Endothelial cell of umbilical vein (primary cell): ENCODE measurements around the gene RAMP1.

Source experiments
- EZH2 ChIP-seq: IDR thresholded peaks from 2 replicates; pipeline ENCODE4 v1.6.1; 2012; ENCODE audit warnings: borderline replicate concordance, low read depth, mild to moderate bottlenecking, moderate library complexity, low read length, inconsistent platforms; ENCODE audit not compliant: severe bottlenecking
- FOS ChIP-seq: IDR thresholded peaks from 2 replicates; pipeline ENCODE4 v1.6.1; 2011; ENCODE audit warnings: mild to moderate bottlenecking, low read length, moderate library complexity, borderline replicate concordance; ENCODE audit not compliant: insufficient read depth
- GATA2 ChIP-seq: IDR thresholded peaks from 2 replicates; pipeline ENCODE4 v1.7.0; 2011; ENCODE audit warnings: low read depth, mild to moderate bottlenecking, moderate library complexity, mixed read lengths, low read length; ENCODE audit not compliant: insufficient read length, insufficient read depth
- JUN ChIP-seq: IDR thresholded peaks from 2 replicates; pipeline ENCODE4 v1.6.1; 2011; ENCODE audit warnings: borderline replicate concordance, low read depth; ENCODE audit not compliant: insufficient read length, insufficient read depth
- MYC ChIP-seq: IDR thresholded peaks from one replicate; pipeline ENCODE4 v1.6.1; 2011; ENCODE audit warnings: mild to moderate bottlenecking, low read depth, low read length
- POLR2A ChIP-seq: IDR thresholded peaks from 2 replicates; pipeline ENCODE4 v1.6.1; 2012; ENCODE audit warnings: low read depth, mild to moderate bottlenecking, control low read depth, low read length
- POLR2AphosphoS5 ChIP-seq: IDR thresholded peaks from 2 replicates; pipeline ENCODE4 v1.6.1; 2012; ENCODE audit warnings: low read depth, mild to moderate bottlenecking, control low read depth, low read length, moderate library complexity; ENCODE audit not compliant: insufficient read depth
- TF ChIP-seq, protein P1 (sequence below), 2 donors: IDR thresholded peaks; 1 replicate in 1 of 2; 2 replicates in 1 of 2; pipeline ENCODE4 v1.5.1; 2011; ENCODE audit warnings: low read length in 2 of 2, mild to moderate bottlenecking in 2 of 2, moderate library complexity in 2 of 2, control low read depth in 1 of 2, inconsistent platforms in 1 of 2, low read depth in 1 of 2; ENCODE audit not compliant: insufficient read depth in 1 of 2; ENCODE audit errors: extremely low read depth in 1 of 2
- TF ChIP-seq, protein P2 (sequence below): IDR thresholded peaks from 2 replicates; pipeline ENCODE4 v1.6.1; 2011; ENCODE audit not compliant: insufficient read depth, insufficient read length

DNA sequence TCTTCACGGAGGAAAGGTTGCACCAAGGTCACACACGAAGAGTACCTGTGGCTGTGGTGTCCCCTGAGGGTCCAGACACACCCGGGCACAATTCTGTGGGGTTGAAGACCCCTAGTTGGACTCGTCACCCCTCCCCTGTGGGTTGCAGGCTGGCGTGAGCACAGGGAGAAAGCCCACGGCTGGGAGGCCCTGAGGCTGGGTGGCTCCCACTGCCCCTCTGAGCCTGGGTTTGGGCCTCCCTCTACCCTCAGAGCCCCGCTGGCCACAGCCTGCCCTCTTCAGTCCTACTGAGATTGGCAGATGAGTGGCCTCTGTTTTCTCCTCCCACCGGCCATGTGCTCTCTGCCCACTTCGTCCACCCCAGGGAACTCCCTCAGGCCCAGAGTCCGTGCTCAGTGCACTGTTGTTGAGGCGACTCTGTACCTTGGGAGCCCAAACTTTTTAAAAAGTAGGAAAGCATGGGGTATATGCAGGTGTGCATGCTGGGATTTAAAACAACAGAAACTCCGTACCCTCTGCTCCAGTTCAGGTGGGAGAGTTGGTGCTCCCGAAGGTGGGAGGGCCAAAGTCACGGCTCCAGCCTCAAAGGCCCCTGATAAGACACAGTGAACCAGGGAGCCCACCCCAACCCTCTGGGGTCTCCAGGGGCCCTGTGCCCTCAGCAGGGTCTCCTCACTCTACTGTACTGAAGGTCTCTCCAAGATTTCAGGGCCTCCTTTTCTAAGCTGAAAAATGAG lies 19.1 kb downstream of the RAMP1 start:
- TF ChIP-seq POLR2A (no peak), EZH2 (no peak), POLR2AphosphoS5 (no peak), JUN (no peak), GATA2 (no peak), FOS (no peak), MYC (no peak)
- TF ChIP-seq, protein P1, sequence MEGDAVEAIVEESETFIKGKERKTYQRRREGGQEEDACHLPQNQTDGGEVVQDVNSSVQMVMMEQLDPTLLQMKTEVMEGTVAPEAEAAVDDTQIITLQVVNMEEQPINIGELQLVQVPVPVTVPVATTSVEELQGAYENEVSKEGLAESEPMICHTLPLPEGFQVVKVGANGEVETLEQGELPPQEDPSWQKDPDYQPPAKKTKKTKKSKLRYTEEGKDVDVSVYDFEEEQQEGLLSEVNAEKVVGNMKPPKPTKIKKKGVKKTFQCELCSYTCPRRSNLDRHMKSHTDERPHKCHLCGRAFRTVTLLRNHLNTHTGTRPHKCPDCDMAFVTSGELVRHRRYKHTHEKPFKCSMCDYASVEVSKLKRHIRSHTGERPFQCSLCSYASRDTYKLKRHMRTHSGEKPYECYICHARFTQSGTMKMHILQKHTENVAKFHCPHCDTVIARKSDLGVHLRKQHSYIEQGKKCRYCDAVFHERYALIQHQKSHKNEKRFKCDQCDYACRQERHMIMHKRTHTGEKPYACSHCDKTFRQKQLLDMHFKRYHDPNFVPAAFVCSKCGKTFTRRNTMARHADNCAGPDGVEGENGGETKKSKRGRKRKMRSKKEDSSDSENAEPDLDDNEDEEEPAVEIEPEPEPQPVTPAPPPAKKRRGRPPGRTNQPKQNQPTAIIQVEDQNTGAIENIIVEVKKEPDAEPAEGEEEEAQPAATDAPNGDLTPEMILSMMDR (IDR thresholded peaks at IDR 0.05; ENCODE audit: extremely low read depth in 1 of 2, insufficient read depth in 1 of 2, low read depth in 1 of 2, low read length in 2 of 2), result no peak
- TF ChIP-seq, protein P2, sequence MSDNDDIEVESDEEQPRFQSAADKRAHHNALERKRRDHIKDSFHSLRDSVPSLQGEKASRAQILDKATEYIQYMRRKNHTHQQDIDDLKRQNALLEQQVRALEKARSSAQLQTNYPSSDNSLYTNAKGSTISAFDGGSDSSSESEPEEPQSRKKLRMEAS, result no peak
